Measurements from ENCODE around the gene MED27.

GRCh38 chr9:132030626-132031325 lies 48.9 kb downstream of the MED27 start:
- no peak for TF ChIP-seq CTCF (conservative IDR thresholded peaks at IDR 0.05; ENCODE audit: low read length)
- no peak for TF ChIP-seq EZH2phosphoT487 (IDR thresholded peaks at IDR 0.05; ENCODE audit: borderline replicate concordance)
